HG02798 (cell line): Measurements from ENCODE around the gene CST9.
A peak's percentile ranks its signal among the peaks of the same experiment; 100 is the strongest.
"Not testable (repeated sequence)": the region's sequence is repeated elsewhere in the genome, so short reads cannot be mapped to it uniquely, and the experiment has no call there.

Experiments
- ATAC-seq: cut with Tn5 transposase; IDR thresholded peaks from one replicate; pipeline ENCODE4 v1.9.1; 2021; ENCODE audit warnings: mild to moderate bottlenecking; ENCODE audit not compliant: unreplicated experiment, poor library complexity

CST9 gene

DNA sequence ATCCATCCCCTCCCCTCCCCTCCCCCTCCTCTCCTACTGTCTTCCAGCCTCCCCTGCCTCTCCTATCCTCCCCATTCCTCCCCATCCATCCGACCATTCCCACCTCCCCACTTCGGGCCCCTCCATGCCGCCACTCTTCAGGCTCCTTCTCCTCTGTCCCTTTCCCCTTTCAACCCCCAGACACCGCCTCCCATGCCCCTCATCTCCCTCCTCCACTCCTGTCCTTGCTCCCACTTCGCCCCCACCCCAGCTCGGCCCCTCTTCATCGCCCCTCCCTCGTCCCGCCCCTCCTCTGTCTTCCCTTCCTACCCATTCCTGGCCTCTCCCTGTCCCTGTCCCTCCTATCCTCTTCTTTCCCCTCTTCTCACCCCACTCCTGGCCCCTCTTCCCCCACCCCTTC lies 32.6 kb upstream of the CST9 start:
- ATAC-seq = no peak

DNA sequence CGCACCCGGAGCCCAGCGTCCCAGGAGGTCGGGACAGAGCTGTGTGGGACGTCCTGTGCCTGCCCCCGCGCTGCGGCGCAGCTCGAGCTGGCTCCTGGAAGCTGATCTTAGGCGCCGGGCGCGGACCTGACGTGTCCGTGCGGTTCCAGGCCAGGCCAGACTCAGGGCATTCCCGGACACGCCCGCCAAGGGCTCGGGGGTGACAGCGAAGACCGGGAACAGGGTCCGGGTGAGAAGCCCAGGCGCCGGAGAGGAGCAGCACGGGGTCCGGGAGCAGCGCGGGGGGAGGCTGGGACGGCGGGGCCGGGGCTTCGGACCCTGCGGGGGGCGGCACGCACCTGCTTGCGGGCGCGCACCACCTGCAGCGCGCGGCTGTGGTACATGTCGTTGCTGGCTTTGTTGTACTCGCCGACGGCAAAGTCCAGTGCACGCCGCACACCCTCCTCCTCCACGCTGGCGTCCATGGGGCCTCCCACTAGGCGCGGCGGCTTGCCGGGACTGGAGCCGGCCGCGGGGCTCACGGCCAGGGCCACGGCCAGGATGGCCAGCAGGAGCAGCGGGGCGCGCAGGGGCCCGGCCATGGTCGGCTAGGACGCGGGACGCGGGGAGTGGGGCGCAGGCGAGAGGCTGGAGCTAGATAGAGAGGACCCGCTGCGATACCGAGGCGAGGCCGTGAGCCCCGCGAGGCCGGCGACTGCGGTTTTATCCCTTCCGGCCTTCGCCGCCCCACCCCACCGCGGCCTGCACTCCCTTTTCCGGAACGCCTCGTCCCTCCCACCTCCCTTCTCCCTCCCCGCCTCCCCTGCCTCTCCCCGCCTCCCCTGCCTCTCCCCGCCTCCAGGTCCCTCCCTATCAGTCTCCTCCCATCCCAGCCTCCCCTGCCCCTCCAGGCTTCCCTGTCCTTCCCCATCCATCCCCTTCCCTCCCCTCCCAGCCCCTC lies 31.8 kb upstream of the CST9 start, which contains the start of gene CST3:
Gene CST3, minus strand, starts transcription at position 674 of the 940 bp plus-strand sequence. Its CDS starts 93 bp downstream, at position 581.
- ATAC-seq = peak; percentile 68

DNA sequence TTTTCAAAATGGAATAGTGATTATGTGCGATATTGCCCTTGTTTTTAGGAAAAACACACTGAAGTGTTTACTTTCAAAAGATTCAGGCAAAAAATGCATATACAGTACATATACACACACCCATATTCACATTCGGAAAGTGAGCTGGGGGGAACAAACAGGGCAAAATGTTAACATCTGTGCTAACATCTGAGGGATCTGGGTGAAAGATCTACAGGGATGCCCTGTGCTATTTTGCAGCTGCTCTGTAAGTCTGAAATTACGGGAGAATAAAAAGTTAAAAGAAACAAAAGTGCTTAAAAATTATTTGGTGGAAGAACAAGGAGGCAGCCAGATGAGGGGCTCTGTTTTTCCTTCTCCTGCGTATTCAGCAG lies 31.2 kb upstream of the CST9 start:
- ATAC-seq = no peak

DNA sequence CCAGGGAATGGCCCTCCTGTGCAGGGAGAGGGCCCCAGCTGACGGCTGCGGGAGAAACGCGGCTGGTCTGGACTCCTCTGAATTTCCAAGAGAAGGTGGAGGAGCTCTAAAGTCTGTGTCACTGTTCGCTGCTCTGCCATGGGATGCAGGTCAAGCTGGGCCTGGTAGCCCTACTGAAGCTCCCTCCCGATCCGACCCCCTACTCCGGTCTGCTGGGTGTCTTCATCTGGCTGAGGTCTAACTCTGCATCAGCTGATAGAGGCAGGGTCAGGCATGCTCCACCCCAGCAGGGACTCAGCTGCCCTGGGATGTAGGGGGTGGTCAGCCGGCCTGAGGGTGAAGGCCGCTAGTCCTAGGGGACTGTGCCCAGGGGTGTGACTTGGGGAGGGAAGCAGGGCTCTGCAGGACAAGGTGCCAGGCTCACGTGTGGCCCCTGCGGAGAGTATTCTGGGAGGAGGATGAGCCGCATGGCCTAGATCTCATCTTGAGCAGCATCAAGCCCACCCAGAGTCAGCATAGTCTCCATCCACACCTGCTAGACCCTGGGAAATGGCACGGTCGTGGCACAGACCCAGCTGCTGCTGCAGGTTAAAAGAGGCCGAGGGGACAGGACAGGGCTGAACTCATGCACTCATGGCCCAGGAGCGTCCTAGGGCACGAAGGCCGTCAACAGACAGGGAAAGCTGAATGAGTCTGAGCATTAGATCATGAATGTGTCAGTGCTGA lies 30.6 kb upstream of the CST9 start:
- no peak for ATAC-seq

DNA sequence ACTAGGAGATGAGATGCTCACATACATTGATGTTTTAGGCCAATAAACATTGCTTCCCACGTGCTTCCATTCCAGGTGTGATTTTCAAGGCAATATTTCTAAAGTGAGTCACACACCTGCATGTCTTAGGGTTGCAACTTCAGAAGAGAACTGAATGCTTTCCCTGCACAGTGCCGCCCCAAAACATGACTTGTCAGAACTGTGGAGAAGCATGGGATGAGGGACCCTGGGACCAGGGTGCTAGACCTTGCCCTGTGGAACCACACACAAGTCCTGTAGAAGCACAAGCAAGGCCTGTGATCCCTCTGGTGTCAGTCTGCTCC lies 30.0 kb upstream of the CST9 start:
- not testable (repeated sequence) for ATAC-seq

DNA sequence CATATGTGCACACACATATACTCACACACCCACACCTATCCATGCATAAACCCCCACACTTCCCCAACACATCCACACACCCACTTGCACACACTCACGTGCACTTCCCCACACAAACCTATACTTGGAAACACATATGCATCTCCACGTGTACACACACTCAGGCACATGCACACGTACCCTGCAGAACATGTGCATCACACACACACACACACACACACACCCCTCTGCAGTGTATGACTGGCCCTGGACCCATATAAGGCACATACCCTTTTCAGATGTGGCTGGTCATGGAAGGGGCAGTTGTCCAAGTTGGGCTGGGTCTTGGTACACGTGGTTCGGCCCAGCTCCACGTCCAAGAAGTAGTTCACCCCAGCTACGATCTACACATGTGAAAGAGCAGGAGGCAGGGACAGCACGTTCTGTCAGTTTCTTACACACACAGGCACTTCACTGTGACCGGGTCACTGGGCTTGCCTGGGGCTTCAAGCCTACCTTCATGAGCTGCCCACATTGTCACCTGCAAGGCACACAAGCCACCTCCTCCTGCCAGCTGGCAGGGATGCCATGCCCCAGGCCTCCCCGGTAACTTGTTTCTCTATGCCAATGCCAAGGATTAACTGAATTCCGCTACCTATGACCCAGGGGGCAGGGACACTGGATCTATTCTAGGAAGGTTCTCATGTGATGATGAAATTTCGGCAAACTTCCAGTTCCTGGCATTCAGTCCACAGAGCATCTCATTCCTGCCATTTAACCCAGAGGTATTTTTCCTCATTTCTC lies 29.5 kb upstream of the CST9 start:
- no peak for ATAC-seq

DNA sequence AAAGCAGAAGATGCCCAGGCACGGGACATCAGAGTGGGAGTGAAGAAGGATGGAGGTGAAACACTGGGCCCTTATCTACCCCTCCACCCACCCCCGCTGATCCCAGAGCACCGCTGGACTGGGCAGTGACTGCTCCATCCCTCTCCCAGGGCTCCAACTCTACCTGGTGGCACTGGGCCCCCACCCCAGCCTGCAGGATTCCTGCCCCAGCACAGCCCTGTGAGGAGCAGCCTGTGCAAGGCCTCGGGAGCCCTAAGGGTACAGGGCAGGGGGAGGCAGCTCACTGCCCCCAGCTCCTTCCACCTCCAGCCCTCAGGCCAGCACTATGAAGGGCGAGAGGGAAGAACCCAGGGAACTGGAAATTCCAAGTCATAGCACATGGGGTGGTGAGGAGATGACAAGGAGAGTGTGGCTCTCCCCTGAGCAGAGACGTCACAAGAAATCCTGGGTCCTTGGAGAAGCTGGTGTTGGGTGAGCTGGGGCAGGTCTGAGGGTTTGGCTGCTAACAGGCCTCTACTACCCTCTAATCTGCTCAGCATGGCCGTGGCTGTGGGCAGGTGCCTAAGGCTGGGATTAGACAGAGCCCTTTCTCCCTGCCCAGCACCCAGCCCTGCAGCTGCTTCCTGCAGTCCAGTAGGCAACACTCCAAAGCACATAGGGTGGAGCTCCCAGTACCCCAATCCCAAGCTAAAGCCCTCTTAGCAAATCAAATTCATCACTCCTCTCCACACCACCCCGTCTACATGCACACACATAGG lies 28.5 kb upstream of the CST9 start:
- no peak for ATAC-seq

DNA sequence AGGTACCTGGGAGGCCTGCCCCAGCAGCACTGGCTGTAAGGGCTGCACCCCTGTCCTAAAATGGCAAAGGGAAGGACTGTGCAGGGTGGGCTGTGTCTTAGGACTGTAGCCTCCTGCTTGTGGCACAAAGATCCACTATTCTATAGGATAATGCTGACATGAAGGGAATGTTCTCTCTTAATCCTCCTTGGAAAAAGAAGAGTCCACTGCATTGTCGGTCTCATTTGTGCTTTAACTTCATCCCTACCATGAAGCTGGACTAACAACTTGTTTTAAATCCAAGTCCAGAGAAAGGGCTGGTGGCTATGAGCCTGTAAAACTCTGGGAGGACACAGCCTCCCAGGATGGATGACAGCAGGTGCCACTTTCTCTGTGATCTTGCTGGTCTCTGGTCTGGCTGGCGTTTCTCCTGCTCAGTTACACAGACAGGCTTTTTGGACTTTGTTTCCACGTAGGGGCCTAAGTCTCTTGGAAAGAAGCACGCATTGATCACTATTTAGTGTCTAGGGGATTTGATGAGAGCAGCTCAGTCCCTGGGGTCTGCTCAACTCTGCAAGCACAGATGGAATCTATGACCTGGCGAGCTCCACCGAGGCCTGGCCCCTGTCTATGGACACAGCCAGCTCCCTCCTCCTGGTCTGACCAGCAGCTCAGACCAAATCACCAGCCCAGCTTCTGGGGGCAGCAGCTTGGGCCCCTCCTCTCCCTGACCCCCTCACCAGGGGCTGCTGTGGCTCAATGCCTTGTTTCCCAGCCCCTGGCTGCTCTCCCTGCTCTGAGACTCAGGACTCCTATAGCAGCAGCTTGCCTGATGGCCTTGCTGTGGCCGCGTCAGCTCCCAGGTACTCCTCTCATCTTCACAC lies 27.2 kb upstream of the CST9 start:
- no peak for ATAC-seq

DNA sequence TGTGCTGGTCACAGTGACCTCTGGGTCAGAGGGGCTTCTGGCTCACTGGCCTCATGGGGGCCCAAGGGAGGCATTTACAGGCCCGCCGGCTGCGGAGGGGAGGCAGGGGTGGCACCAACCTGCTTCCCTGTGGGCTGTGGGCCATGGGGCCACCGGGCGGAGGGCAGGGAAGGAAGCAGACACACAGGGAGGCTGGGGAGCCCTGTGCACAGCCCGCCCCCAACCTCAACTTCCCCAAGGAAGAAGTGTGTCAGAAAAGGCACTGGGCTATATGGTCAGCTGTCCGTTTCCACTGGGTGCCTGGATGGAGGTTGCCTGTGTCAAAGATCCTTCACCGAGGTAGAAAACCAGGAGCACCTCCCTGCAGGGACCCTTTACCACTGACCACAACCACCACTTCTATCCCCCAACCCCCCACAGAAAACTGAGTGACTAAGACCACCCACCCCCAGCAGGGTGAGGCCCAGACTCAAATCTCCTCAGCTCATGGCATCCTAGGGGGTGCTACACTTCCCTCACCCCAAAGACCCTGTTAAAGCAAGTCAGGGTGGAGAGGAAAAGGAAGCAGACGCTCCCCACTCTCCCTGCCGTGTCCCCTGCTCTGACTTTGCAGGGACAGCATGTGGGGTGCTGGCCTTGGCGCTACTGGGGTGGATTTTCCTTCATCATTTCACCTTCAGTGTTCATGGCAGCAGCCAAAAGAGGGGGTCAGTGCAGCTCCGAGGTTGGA lies 26.4 kb upstream of the CST9 start:
- no peak for ATAC-seq

DNA sequence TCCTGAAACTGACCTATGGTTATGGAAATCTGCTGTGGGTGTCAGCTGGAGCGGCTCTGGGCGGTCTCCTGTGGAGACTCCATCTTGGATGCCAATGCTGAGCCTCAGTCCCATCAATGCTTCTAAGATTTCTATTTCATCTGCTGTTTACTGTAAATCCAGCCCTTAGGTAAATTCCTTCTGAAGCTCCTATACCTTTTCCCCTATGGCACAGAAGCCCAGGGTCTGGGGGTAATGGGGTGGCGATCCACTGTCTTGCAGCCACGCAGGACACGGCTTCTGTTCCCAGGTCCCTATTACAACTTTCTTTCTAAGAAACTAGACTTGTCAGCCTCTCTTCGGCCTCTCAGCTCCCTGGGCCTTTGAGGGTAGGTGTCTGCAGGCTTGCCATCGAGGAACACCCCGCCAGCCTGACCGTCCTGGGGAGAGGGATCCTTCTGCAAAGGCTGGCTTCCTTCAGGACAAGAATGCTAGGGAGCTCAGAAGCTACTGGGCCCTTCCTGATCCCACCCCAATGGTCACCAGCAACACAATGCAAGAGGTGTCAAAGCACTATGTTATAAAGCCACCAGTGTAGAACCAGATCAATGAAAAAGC lies 25.6 kb upstream of the CST9 start:
- no peak for ATAC-seq

DNA sequence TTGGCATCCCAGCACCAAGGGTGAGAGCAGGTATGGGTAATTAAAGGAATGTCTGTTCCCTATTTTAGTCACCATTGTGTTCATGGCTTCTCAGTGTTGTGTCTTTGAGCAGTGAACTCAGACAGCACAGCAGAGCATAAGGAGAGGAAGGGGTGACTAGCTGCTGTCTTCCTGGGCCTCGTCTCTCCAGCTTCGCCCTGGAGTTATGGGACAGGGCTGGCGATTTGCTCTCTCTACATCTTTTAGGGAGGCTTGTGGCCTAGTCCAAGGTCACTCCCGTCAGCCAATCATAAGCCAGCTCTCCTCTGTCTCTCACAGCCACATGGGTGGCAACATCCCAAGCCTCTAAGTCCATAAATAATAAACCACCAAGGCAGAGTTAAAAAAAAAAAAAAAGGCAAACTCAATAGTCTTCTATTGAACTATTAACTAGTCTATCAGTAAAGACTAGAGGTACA lies 24.7 kb upstream of the CST9 start:
- no peak for ATAC-seq

DNA sequence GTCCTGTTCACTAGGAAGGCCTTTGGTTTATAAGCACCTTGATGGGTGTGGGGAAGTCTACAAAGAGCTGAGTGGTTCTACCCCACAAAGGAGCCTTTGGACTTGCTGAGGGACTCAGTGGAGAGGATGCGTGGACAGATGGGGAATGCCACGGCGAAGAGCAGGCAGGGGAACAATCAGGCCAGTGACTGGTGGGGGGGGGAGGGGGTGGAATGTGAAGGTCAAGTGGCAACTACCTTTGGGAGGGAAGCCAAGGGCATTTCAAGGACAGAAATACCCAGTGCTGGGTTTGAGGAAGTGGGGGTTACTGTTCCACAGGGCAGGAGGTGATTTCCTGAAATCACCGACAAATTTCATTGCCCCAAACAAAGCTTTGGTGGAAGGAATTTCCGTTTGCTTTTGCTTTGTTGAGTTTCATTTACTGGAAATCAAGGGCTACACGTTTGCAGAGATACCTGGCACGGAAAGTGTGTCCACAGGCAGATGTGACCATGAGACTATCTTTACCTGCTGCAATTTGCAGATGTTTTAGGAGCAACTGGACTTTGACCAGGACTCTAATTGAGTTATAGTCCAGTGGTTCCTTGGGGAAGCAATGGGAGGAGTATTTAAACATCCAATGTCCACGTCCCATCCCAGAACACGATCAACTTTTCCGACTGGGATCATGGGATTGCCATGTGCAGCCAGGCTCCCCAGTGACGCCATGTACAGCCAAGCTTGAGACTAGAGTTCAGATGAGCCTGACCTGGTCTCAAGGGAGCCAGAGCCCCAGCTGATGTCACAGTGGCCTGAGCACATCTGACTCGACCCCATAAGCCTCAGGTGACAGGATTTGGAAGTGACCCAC lies 24.1 kb upstream of the CST9 start:
- no peak for ATAC-seq

DNA sequence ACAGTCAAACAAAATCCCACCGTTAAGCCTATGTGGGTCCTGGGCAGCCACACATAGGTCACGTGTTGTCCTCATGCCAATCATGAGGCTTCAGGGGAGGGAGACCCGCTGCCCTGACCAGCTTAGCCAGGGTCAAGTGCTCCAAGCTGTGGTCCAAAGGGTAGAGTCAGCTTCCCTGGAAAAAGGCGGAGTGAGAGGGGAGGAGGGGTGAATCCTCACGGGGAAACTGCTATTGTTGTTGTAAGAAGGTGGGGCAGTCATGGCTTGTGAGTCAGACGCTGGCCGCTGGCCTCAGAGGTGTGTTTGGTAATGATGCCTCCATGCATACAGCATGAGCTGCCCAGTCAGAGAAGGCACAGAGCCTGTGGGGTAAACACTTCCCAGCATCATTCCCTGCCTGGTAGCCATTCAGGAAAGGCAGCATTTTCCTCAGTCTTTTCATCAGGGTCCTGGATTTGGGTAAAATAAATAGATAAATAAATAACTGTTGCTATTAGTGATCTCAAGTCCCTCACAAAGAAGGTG lies 23.4 kb upstream of the CST9 start:
- no peak for ATAC-seq

DNA sequence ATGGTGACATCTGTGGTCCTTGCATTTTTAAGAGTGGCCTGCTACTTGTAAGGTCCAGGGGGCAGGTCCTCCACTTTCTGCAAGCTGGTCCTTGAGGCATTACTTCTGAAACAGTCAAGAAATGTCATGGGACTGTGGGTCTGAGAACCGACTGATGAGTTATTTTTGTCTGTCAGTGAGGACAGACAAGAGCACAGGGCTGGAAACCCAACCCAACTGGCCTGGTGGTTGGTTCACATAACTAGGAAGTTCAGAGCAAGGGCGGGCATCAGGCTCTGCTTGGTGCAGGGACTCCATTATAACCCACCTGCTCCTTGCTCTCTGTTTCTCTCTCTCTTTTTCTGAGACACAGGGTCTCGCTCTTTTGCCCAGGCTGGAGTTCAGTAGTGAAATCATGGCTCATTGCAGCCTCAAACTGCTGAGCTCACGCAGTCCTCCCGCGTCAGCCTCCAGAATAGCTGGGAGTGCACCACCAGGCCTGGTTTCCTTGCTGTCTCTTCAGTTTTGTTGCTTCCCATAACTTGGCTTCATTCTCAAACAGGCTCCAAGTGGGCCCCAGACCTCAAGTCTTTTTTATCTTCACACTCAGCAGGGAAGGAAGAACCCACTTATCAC lies 22.8 kb upstream of the CST9 start:
- no peak for ATAC-seq

DNA sequence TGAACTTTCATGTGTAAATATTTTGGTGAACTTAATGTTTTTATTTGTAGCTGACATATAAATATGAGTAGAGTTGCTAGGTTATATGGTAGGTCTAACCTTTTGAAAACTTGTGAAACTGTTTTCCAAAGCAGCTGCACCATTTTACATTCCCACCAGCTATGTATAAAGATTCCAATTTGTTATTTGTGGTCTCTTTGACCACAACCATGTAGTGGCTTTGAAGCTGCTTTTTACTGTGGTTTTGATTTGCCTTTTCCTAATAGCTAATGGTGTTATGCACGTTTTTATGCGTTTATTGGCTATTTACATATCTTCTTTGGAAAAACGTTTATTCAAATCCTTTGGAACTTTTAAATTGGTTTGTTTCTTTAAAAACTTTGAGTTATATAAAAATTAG lies 21.8 kb upstream of the CST9 start:
- no peak for ATAC-seq

DNA sequence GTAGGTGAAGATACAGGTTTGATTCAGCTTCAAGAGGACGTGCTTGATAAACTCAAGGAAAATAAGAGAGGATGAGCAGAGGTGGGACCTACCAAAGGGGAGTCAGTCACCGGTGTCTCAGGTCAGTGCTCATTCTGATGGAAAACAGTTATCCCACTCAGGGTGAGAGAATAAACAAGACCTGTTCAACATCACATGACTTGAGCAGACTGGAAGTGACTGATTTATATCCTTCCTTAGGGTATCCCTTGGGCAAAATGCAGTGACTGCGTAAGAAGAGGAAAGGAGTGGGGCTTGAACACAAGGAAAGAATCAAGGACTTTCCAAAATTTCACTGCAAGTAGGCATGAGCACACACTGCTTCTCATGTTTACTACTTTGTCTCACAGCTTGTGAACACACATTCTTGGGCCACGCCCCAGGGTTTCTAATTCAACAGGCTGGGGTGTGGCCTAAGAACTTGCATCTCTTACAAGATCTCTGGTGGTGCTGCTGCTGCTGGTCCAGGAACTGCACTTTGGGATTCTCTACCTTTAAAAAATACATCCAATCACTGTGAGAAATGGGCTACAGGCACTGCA lies 20.4 kb upstream of the CST9 start:
- ATAC-seq = no peak
